ENCODE results near the gene LCNL1. TPM values are rescaled to one million over a fixed set of nuclear protein-coding genes. Genes with fewer than 3 reads are reported as not detected.

LCNL1 gene
- total RNA-seq, 1 experiment from 2014 or later: 0.21 TPM

DNA sequence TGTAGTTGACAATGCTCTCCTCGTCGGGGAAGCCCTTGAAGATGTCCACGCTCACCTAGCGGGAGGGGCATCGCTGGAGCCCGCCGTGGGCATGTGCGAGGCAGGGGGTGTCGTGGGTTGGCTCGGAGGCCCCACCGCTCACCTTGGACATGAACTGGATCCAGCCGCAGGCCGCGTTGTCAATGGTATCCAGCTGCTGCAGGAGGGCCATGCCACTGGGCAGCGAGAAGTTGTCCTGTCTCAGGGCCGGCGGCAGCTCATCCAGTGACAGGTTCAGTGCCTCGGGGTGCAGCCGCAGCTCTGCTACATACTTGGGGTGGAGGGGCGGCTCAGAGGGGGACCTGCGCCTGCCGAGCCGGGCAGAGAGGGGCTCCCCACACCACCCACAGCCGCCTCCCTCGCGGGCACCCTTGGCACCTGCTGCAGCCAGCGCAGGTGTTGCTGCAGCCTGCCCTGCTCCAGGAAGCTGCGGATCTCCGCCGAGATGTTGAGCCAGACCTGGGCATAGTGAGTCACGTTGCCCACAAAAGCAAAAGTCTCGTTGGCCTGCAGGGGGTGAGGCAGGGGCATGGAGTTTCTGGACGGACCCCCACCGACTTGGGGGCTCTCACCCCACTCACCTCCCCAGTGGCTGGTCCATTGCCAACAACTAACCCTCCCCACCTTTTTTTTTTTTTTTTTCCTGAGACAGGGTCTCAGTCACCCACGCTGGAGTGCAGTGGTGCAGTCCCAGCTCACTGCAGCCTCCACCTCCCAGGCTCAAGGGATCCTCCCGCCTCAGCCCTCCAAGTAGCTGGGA, 36.2 kb downstream of the LCNL1 start:
- Histone ChIP-seq H3K4me3 (ENCODE audit: insufficient read depth, low read depth, low read length) (no peak overlapping the region), H3K36me3 (replicated peaks; ENCODE audit: control insufficient read depth, insufficient read depth, low read length) (no peaks in the 10 kb centered on the region), H3K27me3 (ENCODE audit: control insufficient read depth, insufficient read depth, low read length) (no peaks in the 10 kb centered on the region)
- no peak for DNase-seq

DNA sequence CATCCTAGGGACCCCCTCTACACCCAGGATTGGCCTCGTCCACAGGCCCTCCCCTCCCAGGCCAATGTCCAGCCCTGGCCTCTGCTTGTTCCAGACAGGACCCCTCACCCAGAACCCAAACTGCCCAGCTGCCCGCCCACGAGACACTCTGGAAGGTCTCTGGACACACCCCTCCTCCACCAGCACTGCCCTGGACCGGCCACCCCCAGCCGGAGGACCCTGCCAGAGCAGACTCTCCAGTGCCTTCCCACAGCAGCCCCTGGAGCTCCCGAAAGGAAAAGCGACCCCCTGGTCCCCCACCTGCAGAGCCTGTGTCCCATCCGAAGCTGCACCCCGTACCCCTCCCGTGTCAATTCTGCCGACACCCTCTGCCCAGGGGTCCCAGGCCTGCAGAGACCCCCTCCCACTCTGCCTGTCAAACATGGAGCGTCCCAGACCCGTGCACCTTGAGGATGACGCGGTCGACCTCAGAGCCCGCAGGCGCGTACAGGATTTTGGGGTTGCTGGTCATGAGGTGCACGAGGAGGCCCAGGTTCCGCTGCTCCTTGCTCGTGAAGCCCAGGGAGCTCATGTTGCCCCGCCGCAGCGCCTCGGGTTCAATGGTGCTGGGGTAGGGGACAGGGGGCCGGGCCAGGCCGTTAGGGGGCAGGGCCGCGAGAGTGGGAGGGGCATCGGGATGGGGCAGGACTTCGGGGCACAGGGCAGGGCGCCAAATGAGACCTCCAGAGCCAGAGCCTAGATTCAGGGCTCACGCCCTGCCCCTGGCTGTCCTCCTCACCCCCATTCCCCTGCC, 37.3 kb downstream of the LCNL1 start:
- Histone ChIP-seq H3K27me3 (ENCODE audit: control insufficient read depth, insufficient read depth, low read length) (no peaks in the 10 kb centered on the region), H3K36me3 (replicated peaks; ENCODE audit: control insufficient read depth, insufficient read depth, low read length) (no peaks in the 10 kb centered on the region), H3K4me3 (ENCODE audit: insufficient read depth, low read depth, low read length) (no peak overlapping the region)
- DNase-seq: peak; percentile 78

DNA sequence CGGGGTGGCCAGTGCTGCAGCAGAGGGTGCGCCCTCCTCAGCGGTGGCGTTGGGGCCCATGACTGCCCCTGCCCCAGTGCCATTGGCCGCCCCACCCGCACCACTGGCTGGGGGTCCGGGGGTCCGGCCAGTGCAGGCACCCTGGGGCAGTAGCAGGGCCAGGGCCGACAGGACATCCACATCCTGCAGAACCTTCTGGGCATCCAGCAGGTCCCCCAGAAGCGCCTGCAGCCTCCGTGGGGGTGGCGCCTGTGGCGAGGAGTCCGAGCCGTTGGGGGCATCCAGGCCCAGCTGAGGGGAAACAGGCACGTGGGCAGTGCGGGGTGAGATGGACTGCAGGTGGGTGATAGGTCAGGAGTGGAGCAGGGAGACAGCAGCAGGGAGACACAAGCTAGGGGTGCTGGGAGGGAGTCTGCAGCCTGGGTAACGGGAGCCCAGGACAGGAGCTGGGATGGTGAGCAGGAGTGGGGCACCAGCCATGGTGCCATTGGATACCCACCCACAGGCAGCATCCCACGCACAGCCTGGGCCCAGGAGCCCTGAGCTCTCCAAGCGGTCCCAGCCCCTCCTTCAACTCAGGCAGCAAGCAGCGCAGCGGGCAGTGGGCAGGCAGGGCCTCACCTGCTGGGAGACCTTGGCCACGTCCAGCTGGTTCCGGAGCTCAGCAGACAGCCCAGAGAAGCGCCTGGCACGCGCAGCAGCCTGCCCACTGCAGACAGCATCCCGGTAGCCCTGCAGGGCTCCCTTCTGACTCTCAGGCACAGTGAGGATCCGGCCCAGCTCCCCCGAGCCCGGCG, 38.2 kb downstream of the LCNL1 start:
- no peaks in the 10 kb centered on the region for H3K36me3 ChIP-seq (replicated peaks; ENCODE audit: control insufficient read depth, insufficient read depth, low read length)
- no peak for DNase-seq
- no peak overlapping the region for H3K4me3 ChIP-seq (ENCODE audit: insufficient read depth, low read depth, low read length)
- no peaks in the 10 kb centered on the region for H3K27me3 ChIP-seq (ENCODE audit: control insufficient read depth, insufficient read depth, low read length)

DNA sequence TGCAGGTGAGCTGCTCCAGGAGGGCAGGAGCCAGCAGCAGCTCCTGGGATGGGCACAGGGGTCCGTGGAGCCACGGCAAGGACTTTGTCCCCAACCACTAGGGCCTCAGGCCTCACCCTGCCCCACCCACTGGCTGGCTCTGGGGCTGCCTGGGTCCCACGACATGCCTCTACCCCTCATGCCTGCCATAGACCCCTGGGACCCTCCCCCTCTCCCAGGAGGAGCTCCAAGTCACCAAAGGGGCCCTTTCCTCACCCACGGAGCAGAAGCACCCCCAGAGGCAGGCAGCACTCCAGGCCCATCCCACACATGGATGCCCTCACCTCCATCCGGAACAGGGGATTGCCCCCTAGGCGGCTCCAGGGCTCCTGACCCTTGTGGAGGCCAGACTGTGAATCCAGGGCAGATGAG, 38.8 kb downstream of the LCNL1 start:
- no peak for DNase-seq
- Histone ChIP-seq H3K36me3 (replicated peaks; ENCODE audit: control insufficient read depth, insufficient read depth, low read length) (no peaks in the 10 kb centered on the region), H3K27me3 (ENCODE audit: control insufficient read depth, insufficient read depth, low read length) (no peaks in the 10 kb centered on the region; the same call in 1 of the 2 replicates), H3K4me3 (ENCODE audit: insufficient read depth, low read depth, low read length) (no peak overlapping the region)

GRCh38 chr9:137021979-137022661, 39.3 kb downstream of the LCNL1 start:
- peak; percentile 98 for DNase-seq
- Histone ChIP-seq H3K4me3 (ENCODE audit: insufficient read depth, low read depth, low read length) (no peak overlapping the region), H3K27me3 (ENCODE audit: control insufficient read depth, insufficient read depth, low read length) (peaks cover under 1% of the 10 kb centered on the region), H3K36me3 (replicated peaks; ENCODE audit: control insufficient read depth, insufficient read depth, low read length) (no peaks in the 10 kb centered on the region)

DNA sequence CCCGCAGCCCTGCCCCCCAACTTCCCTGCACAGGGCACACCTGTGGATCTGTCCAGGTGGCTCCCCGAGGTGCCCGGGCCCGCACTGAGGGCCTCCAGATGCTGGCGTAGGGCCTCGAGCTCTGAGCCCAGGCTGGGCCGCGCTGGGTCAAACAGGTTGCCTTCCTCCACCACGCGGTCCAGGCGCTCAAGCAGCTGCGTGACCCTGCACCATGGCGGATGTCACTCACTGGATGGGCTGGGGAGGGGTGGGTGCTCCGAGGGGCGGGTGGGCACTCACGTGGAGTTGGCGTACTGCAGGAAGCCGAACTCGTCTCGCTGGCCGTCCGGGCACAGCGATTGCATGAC, 39.8 kb downstream of the LCNL1 start:
- H3K4me3 ChIP-seq (ENCODE audit: insufficient read depth, low read depth, low read length): no peak overlapping the region
- peaks cover 6% of the 10 kb centered on the region for H3K27me3 ChIP-seq (ENCODE audit: control insufficient read depth, insufficient read depth, low read length)
- no peak for DNase-seq
- H3K36me3 ChIP-seq (replicated peaks; ENCODE audit: control insufficient read depth, insufficient read depth, low read length): no peaks in the 10 kb centered on the region

DNA sequence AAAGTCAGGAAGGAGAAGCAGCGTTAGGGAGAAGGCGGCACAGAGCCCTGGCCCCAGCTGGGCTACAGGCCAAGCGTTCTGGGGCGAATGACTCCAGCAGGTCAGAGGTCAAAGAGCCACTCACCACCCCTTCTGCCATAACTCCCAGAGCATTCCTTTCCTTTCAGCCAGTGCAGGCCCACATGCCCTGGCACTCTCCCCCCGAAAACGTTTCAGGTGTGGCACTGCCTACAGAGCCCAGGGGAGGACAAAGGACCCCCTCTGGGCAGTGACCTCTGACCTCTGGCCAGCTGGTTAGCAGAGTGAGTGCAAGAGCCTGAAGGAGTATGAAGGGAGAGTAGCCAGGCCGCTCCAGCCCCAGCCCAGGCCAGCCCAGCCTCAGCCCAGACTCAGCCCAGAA, 40.4 kb downstream of the LCNL1 start:
- Histone ChIP-seq H3K4me3 (ENCODE audit: insufficient read depth, low read depth, low read length) (no peak overlapping the region), H3K27me3 (ENCODE audit: control insufficient read depth, insufficient read depth, low read length) (peaks cover 6% of the 10 kb centered on the region), H3K36me3 (replicated peaks; ENCODE audit: control insufficient read depth, insufficient read depth, low read length) (no peaks in the 10 kb centered on the region)
- no peak for DNase-seq

DNA sequence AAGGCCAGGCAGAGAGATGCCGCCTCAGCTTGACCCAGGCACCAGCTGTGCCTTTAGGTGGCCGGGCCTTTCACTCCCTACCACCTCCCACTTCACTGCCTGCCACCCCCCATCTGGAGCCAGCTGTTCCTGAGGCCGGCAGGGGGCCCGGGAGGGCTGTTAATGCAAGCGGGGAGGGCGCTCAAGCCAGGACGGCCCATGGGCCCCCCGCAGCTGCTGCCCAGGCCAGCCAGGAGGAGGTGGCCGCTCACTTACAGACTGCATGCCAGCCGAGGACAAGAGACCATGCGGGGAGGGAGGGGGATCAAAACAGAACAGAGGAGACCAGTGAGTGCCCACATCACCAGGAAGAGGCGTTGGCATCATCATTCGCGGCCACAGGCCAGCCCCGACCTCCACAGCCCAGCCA, 40.8 kb downstream of the LCNL1 start:
- Histone ChIP-seq H3K36me3 (replicated peaks; ENCODE audit: control insufficient read depth, insufficient read depth, low read length) (no peaks in the 10 kb centered on the region), H3K27me3 (ENCODE audit: control insufficient read depth, insufficient read depth, low read length) (peaks cover 10% of the 10 kb centered on the region), H3K4me3 (ENCODE audit: insufficient read depth, low read depth, low read length) (no peak overlapping the region)
- DNase-seq: no peak

- H3K36me3 ChIP-seq (replicated peaks; ENCODE audit: control insufficient read depth, insufficient read depth, low read length): no peaks in the 10 kb centered on the region
- H3K27me3 ChIP-seq (ENCODE audit: control insufficient read depth, insufficient read depth, low read length): peaks cover 17% of the 10 kb centered on the region
- no peak overlapping the region for H3K4me3 ChIP-seq (ENCODE audit: insufficient read depth, low read depth, low read length)
- DNase-seq: no peak
These were observed 42.7 kb downstream of the LCNL1 start for GRCh38 chr9:137025517-137025966.

DNA sequence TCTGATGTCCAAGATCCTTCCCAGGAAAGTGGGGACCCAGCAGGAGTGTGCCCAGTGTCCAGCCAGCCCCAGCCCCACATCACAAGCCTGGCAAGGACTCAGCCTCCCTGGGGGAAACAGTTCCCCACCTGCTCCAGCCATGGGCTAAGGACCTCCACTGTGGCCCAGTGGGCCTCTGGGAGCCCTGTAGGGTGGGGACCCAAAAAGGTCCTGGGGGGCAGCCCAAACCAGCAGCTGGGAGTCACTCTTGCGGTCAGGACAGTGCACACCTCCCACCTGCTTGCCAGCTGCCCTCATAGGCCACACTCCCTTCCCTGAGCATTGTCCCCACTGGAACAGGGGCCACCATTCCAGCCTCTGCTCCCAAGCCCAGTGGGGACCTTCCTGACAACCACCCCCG, 43.6 kb downstream of the LCNL1 start:
- peaks cover 17% of the 10 kb centered on the region for H3K27me3 ChIP-seq (ENCODE audit: control insufficient read depth, insufficient read depth, low read length)
- no peak overlapping the region for H3K4me3 ChIP-seq (ENCODE audit: insufficient read depth, low read depth, low read length)
- H3K36me3 ChIP-seq (replicated peaks; ENCODE audit: control insufficient read depth, insufficient read depth, low read length): no peaks in the 10 kb centered on the region
- no peak for DNase-seq

DNA sequence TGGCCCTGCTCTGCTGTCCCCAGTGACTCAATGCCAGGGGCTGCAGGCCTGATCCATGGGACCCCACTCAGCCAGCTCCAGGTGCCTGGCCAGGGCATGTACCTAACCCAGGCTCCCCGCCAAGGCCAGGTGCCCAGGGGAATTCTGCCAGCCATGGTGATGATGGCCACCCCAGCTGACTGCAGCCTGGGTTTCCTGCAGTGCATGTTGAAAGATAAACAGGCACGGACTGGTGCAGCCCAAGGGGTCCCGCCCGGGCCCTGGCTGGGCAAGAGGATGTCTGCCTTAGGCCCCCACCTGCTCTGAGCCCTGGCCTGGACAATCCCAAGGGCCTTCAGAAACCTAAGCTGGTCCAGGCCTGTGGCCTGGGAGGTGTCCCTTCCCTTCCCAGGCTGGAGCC, 44.0 kb downstream of the LCNL1 start:
- no peaks in the 10 kb centered on the region for H3K36me3 ChIP-seq (replicated peaks; ENCODE audit: control insufficient read depth, insufficient read depth, low read length)
- no peak overlapping the region for H3K4me3 ChIP-seq (ENCODE audit: insufficient read depth, low read depth, low read length)
- DNase-seq: no peak
- H3K27me3 ChIP-seq (ENCODE audit: control insufficient read depth, insufficient read depth, low read length): peaks cover 17% of the 10 kb centered on the region

- Histone ChIP-seq H3K27me3 (ENCODE audit: control insufficient read depth, insufficient read depth, low read length) (peaks cover 17% of the 10 kb centered on the region), H3K4me3 (ENCODE audit: insufficient read depth, low read depth, low read length) (peak within 1 kb of the TSS; percentile 53), H3K36me3 (replicated peaks; ENCODE audit: control insufficient read depth, insufficient read depth, low read length) (no peaks in the 10 kb centered on the region)
- peak; percentile 81 for DNase-seq
These were observed 44.8 kb downstream of the LCNL1 start, which contains the start of gene ABCA2 for GRCh38 chr9:137027369-137028262. Gene ABCA2 (minus strand): TSS chr9:137028237. CDS start chr9:137028140, 97 bp downstream.

DNA sequence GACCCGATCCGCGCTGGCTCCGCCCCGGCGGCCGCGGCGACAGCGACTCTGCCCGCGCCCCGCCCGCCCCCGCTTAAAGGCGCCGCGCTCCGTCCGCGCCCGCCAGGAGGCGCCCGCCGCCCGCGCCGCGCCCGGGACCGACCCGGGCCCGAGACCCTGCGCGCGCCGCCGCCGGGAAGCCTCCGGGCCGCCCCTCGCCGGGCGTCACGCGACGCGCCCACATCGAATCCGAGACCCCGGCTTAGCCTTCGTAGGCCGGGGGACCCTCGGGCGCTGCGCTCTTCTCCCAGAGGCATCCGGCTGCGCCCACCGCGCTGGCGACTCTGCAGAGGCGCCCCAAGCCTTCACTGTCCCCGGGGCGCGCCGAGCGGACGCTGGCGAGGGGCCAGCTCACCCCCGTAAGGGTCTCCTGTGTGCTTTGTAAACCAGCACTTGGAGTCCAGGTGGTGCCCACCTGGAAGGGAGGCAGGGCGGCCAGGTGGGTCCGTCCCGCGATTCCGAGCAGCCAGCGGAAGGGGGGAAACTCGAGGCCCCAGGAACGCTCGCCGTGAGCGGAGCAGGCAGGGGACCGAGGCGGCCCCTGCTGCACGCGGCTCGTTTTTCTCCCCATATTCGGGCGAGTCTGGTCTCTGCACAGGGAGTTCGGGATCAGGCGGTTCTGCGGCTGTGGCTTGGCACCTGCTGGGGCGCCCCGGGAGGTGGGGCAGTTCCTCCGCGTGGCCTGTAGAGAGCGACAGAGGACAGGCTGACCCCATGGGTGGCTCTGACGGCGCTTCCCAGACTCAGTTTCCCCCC, 45.7 kb downstream of the LCNL1 start:
- Histone ChIP-seq H3K36me3 (replicated peaks; ENCODE audit: control insufficient read depth, insufficient read depth, low read length) (no peaks in the 10 kb centered on the region), H3K4me3 (ENCODE audit: insufficient read depth, low read depth, low read length) (peak overlapping the region; percentile 53)
- DNase-seq: peak; percentile 97

More for the DNA sequence above, 45.7 kb downstream of the LCNL1 start:
- H3K27me3 ChIP-seq (ENCODE audit: control insufficient read depth, insufficient read depth, low read length): peaks cover 17% of the 10 kb centered on the region

Data from H7 (cell line).